GM12892 (cell line): ENCODE data around the gene GUCY1B1.

ENCODE experiments used
- POLR2A ChIP-seq: IDR thresholded peaks from 2 replicates; pipeline ENCODE4 v1.6.1; 2011; ENCODE audit warnings: low read depth, low read length, control low read depth
- TAF1 ChIP-seq: IDR thresholded peaks from 2 replicates; pipeline ENCODE4 v1.6.1; 2011; ENCODE audit warnings: low read depth, mild to moderate bottlenecking, control low read depth, low read length, borderline replicate concordance

GRCh38 chr4:155828628-155829027 lies 69.8 kb downstream of the GUCY1B1 start:
- TF ChIP-seq TAF1 = no peak
- no peak for TF ChIP-seq POLR2A
